ENCODE measurements around the gene RIPOR3. TPM values are rescaled to one million over a fixed set of nuclear protein-coding genes. Genes with fewer than 3 reads are reported as not detected.
"Not testable (repeated sequence)": the region's sequence is repeated elsewhere in the genome, so short reads cannot be mapped to it uniquely, and the experiment has no call there.

RIPOR3 gene
- total RNA-seq, 2 donors from 2014 or later, result 0.14 to 0.23 TPM

DNA sequence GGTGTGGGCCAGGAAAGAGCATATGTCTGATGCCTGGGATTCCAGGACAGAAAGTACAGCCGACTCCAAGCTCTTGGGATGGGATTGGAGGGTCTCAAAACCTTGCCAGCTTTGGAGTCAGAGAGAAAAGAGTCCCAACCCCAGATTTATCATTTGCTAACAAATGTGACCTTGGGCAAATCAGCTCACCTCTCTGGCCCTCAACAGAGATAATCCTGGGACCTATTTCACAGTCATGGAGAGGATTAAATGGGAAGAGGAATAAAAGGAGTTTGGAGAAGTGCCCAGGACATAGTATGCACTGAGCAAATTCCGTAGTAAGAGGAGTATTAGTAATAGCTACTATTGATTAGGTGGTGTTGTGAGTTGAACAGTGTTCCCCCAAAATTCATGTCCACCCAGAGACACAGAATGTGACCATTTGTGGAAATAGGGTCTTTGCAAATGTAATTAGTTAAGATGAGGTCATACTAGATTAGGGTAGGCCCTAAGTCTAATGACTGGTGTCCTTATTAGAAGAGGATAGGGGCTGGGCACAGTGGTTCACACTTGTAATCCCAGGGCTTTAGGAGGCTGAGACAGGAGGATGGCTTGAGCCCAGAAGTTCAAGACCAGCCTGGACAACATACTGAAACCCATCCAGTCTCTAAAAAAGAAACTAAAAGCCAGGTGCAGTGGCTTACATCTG lies 17.1 kb downstream of the RIPOR3 start:
- Mint-ChIP-seq H3K9me3 (no peaks in the 10 kb centered on the region), H3K4me1 (ENCODE audit: low read depth) (no peaks in the 10 kb centered on the region), H3K36me3 (ENCODE audit: insufficient read depth in 2 of 2) (no peaks in the 10 kb centered on the region), H3K27me3 (ENCODE audit: low read depth) (no peaks in the 10 kb centered on the region), H3K4me3 (no peak overlapping the region), H3K27ac (no peak overlapping the region)
- ATAC-seq (replicated peaks in 1 of 2) (no peak), DNase-seq (no peak)

DNA sequence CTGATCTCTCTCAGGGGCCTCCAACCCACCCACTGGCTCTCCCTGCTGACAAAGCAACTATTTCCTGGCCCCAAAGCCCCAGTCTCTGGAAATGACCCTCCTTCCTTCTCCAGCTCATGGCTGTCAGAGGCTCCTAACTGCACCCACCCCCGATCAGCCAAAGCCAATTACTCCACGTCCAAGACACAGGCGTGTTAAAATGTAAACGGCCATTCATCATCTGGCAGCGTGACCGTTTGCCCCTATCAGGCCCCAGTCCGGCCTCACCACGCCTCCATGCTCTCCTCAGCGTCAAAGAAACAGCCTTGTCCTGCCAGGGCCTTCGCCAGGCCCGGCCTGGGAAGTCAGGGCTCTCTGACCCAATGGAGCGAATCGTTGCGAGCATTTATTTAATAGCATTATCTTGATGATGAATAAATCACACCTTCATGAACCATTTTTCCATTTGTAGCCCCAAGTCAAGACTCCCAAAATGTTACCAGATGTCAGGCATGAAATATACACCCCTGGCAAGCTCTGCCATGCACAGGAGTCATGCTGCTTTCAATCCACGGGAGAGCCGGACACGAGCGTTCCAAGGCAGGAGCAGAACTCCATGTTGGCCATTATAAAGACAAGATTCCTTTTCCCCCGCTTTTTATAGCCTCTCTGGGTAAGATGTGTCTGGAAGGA lies 17.7 kb downstream of the RIPOR3 start:
- no peaks in the 10 kb centered on the region for H3K9me3 Mint-ChIP-seq
- H3K36me3 Mint-ChIP-seq (ENCODE audit: insufficient read depth in 2 of 2), result no peaks in the 10 kb centered on the region
- no peak for DNase-seq
- no peaks in the 10 kb centered on the region for H3K4me1 Mint-ChIP-seq (ENCODE audit: low read depth)
- no peak for ATAC-seq (replicated peaks in 1 of 2)
- no peaks in the 10 kb centered on the region for H3K27me3 Mint-ChIP-seq (ENCODE audit: low read depth)
- no peak overlapping the region for H3K4me3 Mint-ChIP-seq
- H3K27ac Mint-ChIP-seq, result no peak overlapping the region

DNA sequence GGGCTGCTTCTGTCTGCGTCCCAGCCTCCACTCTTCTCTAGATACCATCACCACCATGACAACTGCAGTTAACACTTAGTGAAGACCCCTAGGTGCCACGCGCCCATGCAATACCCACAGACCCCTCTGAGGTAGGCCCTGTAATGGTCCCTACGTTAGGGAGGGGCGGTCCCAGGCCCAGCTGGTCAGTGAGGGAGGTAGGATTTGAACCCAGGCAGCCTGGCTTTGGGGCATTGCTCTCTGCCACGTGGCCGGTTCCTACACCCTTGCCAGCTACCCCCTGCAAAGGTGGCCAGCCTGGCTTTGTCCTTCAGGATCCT lies 18.2 kb downstream of the RIPOR3 start:
- Mint-ChIP-seq H3K9me3 (no peaks in the 10 kb centered on the region), H3K27me3 (ENCODE audit: low read depth) (peaks cover 4% of the 10 kb centered on the region), H3K36me3 (ENCODE audit: insufficient read depth in 2 of 2) (no peaks in the 10 kb centered on the region), H3K27ac (no peak overlapping the region), H3K4me1 (ENCODE audit: low read depth) (no peaks in the 10 kb centered on the region), H3K4me3 (no peak overlapping the region)
- no peak for DNase-seq
- ATAC-seq (replicated peaks in 1 of 2), result no peak

DNA sequence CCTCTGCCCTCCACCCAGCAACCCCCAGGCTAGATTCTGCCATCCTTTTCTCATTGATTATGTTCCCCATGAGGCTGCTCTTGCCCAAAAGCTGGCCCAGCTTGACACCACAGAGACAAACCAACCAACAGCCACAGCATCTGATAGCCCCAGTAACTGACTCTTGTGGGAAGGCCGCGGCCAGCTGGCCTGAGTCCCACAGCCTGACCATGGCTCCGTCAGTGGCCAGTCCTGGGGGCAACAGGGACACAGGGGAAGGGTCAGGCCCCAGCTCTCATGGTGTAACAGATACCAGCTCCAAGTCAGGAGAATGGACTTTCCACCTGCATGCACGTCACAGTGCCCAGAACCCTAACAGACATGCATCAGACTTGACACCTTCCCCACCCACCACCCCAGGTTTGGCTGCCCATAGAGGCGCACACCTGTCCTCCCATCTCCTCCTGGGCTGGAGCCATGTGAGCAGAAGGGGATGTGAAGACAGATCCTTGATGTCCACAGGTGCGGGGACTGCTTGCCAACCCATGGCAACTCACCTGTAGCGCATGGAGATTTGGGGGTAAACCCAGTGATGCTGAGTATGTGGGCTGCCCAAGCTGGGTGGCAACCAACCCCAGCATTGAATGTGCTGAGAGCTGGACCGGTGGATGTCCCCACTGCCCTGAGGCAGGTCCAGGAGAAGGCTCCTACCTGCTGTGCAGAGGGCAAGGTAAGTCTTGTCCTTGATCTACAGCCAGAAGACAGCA lies 18.8 kb downstream of the RIPOR3 start:
- no peak overlapping the region for H3K4me3 Mint-ChIP-seq
- H3K4me1 Mint-ChIP-seq (ENCODE audit: low read depth), result no peaks in the 10 kb centered on the region
- H3K36me3 Mint-ChIP-seq (ENCODE audit: insufficient read depth in 2 of 2), result no peaks in the 10 kb centered on the region
- H3K27ac Mint-ChIP-seq, result no peak overlapping the region
- no peaks in the 10 kb centered on the region for H3K9me3 Mint-ChIP-seq
- ATAC-seq (replicated peaks in 1 of 2) (no peak), DNase-seq (no peak)
- peaks cover 5% of the 10 kb centered on the region for H3K27me3 Mint-ChIP-seq (ENCODE audit: low read depth)

DNA sequence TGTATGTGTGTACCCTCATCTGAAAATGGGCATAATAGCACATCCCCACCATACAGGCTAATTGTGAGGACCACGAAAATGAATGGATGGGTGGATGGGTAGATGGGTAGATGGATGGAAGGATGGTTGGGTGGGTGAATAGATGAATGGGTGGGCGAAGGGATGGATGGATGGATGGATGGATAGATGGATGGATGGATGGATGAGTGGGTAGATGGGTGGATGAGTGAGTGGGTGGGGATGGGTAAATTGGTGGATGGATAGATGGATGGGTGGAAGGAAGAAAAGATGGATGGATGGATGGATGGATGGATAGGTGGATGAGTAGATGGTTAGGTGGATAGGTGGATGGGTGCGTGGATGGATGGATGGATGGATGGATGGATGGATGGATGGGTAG lies 19.7 kb downstream of the RIPOR3 start:
- no peak for ATAC-seq (replicated peaks in 1 of 2)
- DNase-seq, result no peak
- no peaks in the 10 kb centered on the region for H3K4me1 Mint-ChIP-seq (ENCODE audit: low read depth)
- no peak overlapping the region for H3K27ac Mint-ChIP-seq
- H3K27me3 Mint-ChIP-seq (ENCODE audit: low read depth), result peaks cover 5% of the 10 kb centered on the region
- no peak overlapping the region for H3K4me3 Mint-ChIP-seq
- no peaks in the 10 kb centered on the region for H3K9me3 Mint-ChIP-seq
- no peaks in the 10 kb centered on the region for H3K36me3 Mint-ChIP-seq (ENCODE audit: insufficient read depth in 2 of 2)

DNA sequence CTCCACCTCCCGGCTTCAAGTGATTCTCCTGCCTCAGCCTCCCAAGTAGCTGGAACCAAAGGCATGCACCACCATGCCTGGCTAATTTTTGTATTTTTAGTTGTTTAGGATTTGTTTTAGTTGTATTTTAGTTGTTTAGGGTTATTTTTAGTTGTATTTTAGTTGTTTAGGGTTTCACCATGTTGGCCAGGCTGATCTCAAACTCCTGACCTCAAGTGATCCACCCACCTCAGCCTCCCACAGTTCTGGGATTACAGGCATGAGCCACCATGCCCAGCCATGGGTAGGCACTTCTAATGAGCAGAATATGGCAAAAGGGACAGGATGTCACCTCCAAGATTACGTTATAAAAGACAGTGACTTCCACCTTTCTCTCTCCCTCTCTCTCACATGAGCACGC lies 20.3 kb downstream of the RIPOR3 start:
- not testable (repeated sequence) for H3K36me3 Mint-ChIP-seq (ENCODE audit: insufficient read depth in 2 of 2); H3K27ac Mint-ChIP-seq; ATAC-seq (replicated peaks in 1 of 2); DNase-seq; H3K9me3 Mint-ChIP-seq; H3K27me3 Mint-ChIP-seq (ENCODE audit: low read depth); H3K4me1 Mint-ChIP-seq (ENCODE audit: low read depth); H3K4me3 Mint-ChIP-seq

DNA sequence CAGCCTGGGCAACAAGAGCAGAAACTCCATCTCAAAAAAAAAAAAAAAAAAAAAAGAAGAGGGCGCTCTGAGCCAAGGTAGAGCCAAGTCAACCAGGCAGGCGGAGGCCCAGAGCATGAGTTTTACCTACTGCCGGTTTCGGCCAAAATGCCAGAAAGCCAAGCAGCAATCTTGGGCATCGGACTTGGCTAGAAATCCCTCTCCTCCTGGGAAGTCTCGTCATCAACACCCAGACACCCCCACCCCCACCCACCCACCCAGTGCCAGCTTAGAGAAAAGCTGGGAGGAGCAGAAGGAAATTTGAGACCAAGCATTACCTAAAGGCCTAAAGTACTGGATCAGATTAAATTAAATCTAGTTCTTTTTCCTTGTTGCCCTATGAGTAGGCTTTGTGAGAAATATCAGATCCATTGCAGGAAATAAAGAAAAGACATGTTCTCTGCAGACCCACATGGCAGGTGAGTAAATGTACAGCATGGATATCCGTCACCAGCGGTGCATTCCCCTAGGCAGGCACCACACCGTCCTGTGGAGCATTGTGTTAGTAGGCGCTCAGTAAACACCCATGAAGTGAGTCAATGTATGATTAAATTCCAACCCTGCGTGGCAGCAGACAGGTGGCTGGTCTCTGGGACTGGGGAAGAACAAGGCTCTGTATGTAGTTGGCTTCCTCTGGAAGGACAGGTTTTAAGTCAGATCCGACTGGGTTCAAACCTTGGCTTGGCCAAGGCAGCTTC lies 21.0 kb downstream of the RIPOR3 start:
- Mint-ChIP-seq H3K4me1 (ENCODE audit: low read depth) (no peaks in the 10 kb centered on the region), H3K27me3 (ENCODE audit: low read depth) (peaks cover 5% of the 10 kb centered on the region), H3K4me3 (no peak overlapping the region), H3K9me3 (no peaks in the 10 kb centered on the region), H3K36me3 (ENCODE audit: insufficient read depth in 2 of 2) (no peaks in the 10 kb centered on the region), H3K27ac (no peak overlapping the region)
- DNase-seq (no peak), ATAC-seq (replicated peaks in 1 of 2) (no peak)

DNA sequence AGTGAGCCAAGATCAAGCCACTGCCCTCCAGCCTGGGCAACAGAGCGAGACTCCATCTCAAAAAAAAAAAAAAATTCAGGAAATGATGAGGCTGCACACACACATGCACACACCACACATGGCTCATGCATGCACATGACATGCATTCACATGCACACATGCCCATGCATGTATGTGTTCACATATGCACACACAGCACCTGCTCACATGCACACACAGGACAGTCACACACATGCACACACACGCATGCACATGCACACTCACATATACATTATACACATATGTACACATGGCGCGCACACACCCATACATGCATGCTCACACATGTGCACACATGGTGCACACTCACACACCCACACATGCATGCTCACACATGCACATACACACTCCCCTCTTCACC lies 22.5 kb downstream of the RIPOR3 start:
- Mint-ChIP-seq H3K4me3 (no peak overlapping the region), H3K36me3 (ENCODE audit: insufficient read depth in 2 of 2) (no peaks in the 10 kb centered on the region), H3K27me3 (ENCODE audit: low read depth) (peaks cover 5% of the 10 kb centered on the region), H3K9me3 (no peaks in the 10 kb centered on the region), H3K27ac (no peak overlapping the region), H3K4me1 (ENCODE audit: low read depth) (no peaks in the 10 kb centered on the region)
- ATAC-seq (replicated peaks in 1 of 2), result no peak
- no peak for DNase-seq

DNA sequence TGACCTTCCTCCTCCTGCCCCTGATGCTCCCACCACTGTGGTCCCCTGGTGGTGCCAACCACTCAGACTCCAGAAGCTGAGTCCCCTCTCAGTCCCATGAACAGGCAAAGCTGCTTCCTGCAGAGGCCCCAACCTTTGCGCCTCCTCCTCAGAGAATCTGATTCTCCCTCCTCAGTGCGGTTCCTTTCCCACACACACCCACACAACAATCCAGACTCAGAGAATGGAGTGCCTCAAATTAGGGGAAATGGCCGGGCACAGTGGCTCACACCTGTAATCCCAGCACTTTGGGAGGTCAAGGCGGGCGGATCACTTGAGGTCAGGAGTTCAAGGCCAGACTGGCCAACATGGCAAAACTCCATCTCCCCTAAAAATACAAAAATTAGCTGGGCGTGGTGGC lies 23.0 kb downstream of the RIPOR3 start:
- no peak for DNase-seq
- no peak for ATAC-seq (replicated peaks in 1 of 2)
- Mint-ChIP-seq H3K36me3 (ENCODE audit: insufficient read depth in 2 of 2) (no peaks in the 10 kb centered on the region), H3K27ac (no peak overlapping the region), H3K4me3 (no peak overlapping the region), H3K27me3 (ENCODE audit: low read depth) (peaks cover 5% of the 10 kb centered on the region), H3K4me1 (ENCODE audit: low read depth) (no peaks in the 10 kb centered on the region), H3K9me3 (no peaks in the 10 kb centered on the region)

DNA sequence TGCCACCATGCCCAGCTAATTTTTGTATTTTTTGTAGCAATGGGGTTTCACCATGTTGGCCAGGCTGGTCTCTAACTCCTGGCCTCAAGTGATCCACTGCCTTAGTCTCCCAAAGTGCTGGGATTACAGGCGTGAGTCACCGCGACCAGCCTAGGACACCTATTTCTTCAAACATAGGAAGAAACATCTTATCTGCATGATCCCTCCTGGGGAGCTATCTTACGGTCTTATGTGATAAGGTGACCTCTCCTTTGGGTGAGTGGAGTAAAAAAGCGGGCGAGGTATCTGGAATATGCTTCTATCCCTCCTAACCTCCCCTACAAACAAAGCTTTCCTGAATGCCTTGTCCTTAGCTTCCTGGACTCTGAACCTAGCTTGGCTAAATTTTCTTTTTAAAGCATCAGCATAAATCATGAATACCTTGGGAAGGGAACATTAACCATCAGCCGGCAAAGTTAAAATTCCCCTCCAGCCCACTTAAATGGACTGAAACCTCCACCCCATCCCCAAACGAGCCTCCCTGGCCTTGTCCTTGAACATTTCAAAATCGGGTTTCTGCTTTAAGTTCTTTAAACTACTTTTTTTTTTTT lies 24.5 kb downstream of the RIPOR3 start:
- H3K4me1 Mint-ChIP-seq (ENCODE audit: low read depth), result no peaks in the 10 kb centered on the region
- no peak for ATAC-seq (replicated peaks in 1 of 2)

DNA sequence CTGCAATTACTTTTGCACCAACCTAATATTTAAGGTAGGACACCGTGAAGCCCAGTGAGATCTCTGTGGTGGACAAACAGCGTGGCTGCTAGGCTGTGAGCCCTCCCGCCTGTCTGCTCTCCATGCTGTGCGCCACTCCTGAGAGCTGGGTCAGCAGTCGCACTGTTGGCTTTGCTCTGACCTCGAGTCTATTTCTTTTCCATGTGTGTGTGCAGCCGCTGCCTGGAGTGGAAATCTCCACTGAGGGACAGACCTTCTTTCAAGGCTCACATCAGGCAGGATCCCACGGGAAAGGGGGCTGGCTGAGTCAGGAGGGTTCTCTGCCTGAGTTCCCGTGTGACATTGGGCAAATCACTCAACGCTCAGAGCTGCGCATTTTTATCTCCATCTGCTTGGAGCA lies 27.1 kb downstream of the RIPOR3 start:
- peaks cover 11% of the 10 kb centered on the region for H3K27me3 Mint-ChIP-seq (ENCODE audit: low read depth)
- H3K27ac Mint-ChIP-seq, result no peak overlapping the region
- DNase-seq, result no peak
- H3K36me3 Mint-ChIP-seq (ENCODE audit: insufficient read depth in 2 of 2), result no peaks in the 10 kb centered on the region
- no peaks in the 10 kb centered on the region for H3K4me1 Mint-ChIP-seq (ENCODE audit: low read depth)
- H3K9me3 Mint-ChIP-seq, result no peaks in the 10 kb centered on the region
- H3K4me3 Mint-ChIP-seq, result no peak overlapping the region
- ATAC-seq (replicated peaks in 1 of 2), result no peak

More for the DNA sequence above, 24.5 kb downstream of the RIPOR3 start:
- Mint-ChIP-seq H3K4me3 (no peak overlapping the region), H3K27me3 (ENCODE audit: low read depth) (peaks cover 5% of the 10 kb centered on the region), H3K36me3 (ENCODE audit: insufficient read depth in 2 of 2) (no peaks in the 10 kb centered on the region), H3K9me3 (no peaks in the 10 kb centered on the region), H3K27ac (no peak overlapping the region)
- DNase-seq, result no peak

DNA sequence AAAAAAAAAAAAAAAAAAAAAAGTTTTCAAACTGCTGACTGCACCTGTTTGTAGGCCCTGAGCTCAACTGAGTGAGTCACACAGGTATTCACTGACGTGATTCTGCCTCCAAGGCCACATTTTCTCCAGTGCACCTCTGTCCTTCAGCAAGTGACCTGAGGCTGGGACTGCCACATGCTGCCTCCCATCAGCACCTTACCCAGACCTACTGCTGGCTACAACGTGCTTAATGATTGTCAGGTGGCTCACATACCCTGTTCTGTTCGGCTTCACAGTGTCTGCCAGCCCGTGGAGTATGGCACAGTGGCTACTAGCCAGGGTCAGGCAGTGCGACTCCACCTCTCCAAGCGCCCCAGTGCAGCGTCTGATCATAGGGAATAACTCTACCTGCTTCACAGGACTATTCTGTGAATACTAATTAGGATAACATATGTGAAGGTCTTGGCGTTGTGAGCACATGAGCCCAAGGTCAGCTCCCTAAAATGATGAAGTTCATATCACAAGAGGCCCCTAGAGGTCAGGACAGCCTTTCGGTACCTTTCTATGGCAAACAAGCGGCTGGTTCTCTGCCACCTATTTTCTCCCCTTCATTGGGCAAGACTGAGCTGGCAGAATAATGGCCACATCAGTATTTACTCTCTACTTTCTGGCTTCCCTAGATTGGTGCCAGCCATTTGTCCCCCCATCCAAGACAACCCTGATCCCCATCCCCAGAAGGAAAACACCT lies 28.1 kb downstream of the RIPOR3 start:
- ATAC-seq (replicated peaks in 1 of 2), result peak in 1 of 2 donors; percentile 36
- H3K4me1 Mint-ChIP-seq (ENCODE audit: low read depth), result no peaks in the 10 kb centered on the region
- no peak overlapping the region for H3K27ac Mint-ChIP-seq
- H3K9me3 Mint-ChIP-seq, result no peaks in the 10 kb centered on the region
- H3K4me3 Mint-ChIP-seq, result no peak overlapping the region
- H3K27me3 Mint-ChIP-seq (ENCODE audit: low read depth), result peaks cover 8% of the 10 kb centered on the region
- peak in 1 of 2 donors; percentile 8 for DNase-seq
- no peaks in the 10 kb centered on the region for H3K36me3 Mint-ChIP-seq (ENCODE audit: insufficient read depth in 2 of 2)
